HL-60/S4 treated with retinoic acid at 250 ng/mL for 4 days and 3 days (cell line): ENCODE data around the gene SYNPR.

ENCODE experiments used
- in situ Hi-C: fragments of 300-500 bp; cut with MboI; formaldehyde crosslinking; loops from 2 replicates; pipeline ENCODE4 v1.7.0; 2022; ENCODE audit warnings: low sequenced_read_pairs

The SYNPR gene

GRCh38 chr3:63467392-63467791 lies 189.3 kb downstream of the SYNPR start:
- in situ Hi-C loops, result no loop called here

- in situ Hi-C loops, result no loop called here
Observed at GRCh38 chr3:63470745-63471144, 192.6 kb downstream of the SYNPR start.

- in situ Hi-C loops, result no loop called here
Observed at GRCh38 chr3:63471781-63472180, 193.7 kb downstream of the SYNPR start.

- in situ Hi-C loops, result no loop called here
Observed at GRCh38 chr3:63473641-63474166, 195.6 kb downstream of the SYNPR start.

DNA sequence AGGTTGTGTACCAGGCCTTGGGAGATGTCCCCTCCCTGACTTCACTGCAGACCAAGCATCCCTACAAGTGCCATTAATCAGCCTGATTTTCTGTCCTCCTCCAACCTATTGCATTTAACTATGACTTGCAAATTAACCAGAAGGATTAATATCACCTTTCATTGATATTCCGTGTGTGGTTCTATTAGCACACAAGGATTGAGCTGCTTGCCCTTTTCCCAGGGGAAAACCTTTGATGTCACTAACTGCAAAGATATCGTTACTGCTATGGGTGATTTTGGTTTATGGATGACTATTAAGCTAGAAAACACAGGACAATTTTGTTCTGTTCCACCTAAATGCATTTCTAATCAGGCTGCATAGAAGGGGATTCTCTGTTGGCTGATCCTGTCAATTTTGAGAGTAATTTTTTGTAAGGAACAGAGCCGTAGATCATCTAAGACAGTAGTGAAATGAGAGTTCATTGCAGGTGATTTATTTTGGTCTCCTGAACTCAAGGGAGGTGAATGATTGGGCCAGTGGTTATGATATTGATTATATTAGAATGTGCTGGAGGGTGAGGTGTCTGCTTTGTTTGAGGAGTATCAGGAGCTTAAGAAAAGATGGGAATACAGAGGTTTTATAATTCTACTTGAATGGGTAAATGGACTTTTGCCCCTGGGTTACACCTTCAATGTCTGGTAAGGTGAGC lies 196.9 kb downstream of the SYNPR start:
- in situ Hi-C loops, result no loop called here

- in situ Hi-C loops, result no loop called here
Observed at GRCh38 chr3:63477494-63478129, 199.5 kb downstream of the SYNPR start.

GRCh38 chr3:63478990-63479660 lies 201.0 kb downstream of the SYNPR start:
- in situ Hi-C loops, result no loop called here

DNA sequence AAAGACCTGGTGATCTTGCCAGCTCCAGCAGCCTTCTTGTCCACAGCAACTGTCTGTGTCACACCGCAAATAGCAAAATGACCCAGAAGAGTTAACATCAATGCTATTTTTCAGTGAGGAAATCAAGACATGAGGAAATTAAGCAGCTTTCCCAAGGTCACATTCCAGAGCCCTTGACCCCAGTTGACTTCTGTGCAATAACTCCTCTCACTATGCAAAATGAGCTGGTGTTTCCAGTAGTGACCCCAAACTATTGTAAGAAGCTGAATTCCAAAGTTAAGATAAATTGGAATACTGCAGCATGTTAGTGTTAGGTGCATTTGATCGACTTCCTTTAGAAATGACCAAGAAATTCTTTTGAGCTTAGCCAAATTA lies 201.5 kb downstream of the SYNPR start:
- in situ Hi-C loops, result no loop called here

DNA sequence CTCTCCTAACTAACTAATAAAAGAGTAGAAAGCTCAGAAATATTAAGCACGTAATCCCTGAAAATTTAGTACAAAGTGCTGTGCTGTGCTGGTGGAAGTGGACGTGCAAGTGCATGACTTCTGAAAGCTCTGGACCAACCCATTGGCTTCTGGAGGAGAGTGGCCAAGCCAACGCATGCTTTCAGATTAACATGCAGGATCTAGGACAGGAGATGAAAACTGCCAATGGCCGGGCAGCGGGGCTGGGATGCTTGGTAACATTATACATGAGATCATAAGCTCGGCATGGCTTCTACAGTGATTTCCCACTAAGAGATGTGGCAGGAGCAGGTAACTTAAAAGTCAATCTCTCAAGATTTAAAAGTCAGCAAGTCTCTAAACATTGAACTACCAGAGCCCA lies 203.5 kb downstream of the SYNPR start:
- in situ Hi-C loops, result no loop called here

GRCh38 chr3:63482341-63482740 lies 204.2 kb downstream of the SYNPR start:
- in situ Hi-C loops, result no loop called here

DNA sequence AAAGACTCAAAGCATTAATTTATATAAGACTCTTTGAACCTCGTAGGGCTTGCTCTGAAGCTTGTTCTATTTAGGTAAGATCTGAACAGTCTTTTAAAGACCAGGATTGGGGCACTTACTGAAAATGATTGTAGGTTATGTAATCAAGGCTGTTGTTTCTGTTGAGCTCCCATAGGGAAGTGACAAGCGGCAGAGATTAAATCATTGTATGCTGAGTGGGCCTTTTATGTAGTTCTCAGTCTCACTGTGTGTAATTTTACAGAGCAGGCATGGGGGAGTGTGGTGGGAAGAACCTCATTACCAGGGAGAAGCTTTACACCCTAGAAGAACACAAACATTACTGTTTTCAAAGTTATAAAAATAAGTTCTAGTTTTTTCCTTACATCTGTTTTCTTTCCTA lies 214.4 kb downstream of the SYNPR start:
- in situ Hi-C loops, result no loop called here

DNA sequence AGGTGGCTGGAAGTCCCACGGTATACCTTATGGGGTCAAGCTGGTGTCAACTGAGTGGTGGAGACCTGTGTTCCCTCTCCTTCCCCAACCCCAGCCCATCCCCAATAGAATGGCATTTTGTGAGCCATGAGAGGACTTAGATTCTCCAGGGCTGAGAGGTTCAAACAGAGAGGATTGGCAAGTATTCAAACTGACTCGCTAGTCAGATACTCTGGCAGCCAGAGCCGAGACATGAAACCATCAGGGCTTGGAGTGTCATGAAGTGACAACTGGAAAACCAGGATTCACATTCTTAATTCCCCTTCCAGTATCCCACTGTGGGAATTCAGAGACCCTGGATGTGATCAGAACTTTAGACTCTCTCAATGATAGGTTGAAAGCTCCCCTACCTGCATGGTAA lies 215.0 kb downstream of the SYNPR start:
- in situ Hi-C loops, result no loop called here

DNA sequence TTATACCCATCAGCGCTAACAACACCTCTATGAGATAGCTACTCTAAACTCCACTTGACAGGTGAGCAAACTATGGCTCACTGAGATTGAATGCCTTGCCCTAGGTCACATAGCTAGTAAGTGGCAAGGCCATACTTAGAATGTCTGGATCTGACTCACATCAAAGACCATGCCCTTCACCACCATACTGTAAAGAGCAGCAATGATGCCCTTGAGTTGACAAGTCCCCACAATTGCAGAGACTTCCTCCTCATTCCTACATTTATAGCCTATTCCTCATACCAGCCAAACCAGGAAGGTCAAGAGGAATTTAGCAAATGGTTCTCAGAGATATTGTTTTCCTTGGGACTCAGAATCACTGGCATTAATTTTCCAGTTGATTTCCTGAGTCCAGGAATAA lies 216.5 kb downstream of the SYNPR start:
- in situ Hi-C loops, result no loop called here

DNA sequence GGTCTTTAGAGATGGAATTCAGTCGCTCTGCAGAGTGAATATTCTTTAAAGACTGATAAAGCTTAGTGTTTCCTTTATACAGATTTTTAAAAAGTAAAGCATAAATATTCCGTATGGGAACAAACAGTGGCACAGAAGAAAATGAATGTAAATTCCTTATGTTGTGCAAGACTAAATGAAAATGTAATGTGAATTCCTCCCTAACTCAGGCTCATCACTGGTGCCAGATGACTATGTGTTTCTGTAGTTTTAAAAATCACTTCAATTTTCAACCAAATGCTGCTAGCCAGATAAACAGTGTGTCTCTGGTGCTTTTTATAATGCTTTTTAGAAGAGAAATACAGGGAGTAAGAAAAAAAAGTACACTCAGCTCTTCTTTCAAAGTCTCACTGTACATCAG lies 219.5 kb downstream of the SYNPR start:
- in situ Hi-C loops, result no loop called here

- in situ Hi-C loops, result no loop called here
Observed at GRCh38 chr3:63500196-63500595, 222.1 kb downstream of the SYNPR start.

DNA sequence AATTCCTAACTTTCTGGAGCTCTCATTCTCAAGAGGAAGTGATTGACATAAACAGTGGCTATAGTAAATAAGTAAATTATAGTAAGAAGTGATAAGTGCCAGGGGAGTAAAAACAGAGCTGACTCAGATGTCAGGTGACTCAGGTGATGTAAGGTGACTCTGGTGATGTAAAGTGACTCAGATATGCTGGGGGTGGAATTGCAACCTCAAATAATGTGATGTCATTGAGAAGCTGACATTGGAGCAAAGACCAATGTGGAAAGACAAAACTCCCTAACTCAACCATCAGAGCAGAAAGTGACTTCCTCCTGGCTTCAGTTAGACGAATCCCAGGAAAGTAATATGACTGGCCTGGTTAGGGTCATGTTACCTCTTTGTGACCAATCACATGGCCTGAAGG lies 230.2 kb downstream of the SYNPR start:
- in situ Hi-C loops, result no loop called here

DNA sequence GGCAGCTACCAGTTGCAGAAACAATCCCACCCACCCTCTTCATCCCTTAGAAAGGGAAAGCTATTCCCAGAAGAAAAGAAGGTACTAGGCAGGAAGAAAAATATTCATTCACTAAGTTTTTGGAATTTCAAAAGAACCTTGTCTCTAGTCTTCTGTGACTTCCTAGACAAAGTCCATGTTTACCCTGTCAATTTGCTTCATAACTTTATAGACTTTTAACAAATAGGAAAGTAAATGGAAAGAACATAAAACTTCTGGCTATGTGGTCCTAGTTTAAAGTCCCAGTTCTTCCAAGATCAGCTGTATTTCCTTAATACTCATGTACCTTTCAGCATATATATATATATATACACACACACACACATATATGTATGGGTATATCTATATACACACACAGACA lies 230.7 kb downstream of the SYNPR start:
- in situ Hi-C loops, result no loop called here

- in situ Hi-C loops, result no loop called here
Observed at GRCh38 chr3:63513791-63514190, 235.7 kb downstream of the SYNPR start.

GRCh38 chr3:63514678-63515077 lies 236.6 kb downstream of the SYNPR start:
- in situ Hi-C loops, result no loop called here

DNA sequence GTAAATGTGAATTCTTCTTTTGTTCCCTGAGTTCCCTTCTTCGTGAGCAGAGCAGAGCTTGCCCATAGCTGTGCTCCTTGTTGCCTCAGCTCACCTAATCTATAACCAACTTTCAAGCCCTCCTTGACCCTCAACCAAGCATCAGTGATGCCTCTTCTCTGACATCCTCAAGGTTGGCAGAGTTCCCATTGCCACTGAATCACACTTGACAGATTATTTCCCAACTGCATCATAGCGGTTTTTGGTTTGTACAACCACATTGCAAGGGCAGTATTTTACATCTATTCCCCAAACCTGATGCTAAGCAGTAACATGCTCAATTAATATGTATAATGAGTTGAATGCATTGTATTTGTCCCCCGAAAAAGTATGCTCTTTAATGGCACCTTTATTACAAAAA lies 241.3 kb downstream of the SYNPR start:
- in situ Hi-C loops, result no loop called here

- in situ Hi-C loops, result no loop called here
Observed at GRCh38 chr3:63521657-63522056, 243.5 kb downstream of the SYNPR start.

- in situ Hi-C loops, result no loop called here
Observed at GRCh38 chr3:63523100-63523499, 245.0 kb downstream of the SYNPR start.
